Gastrocnemius medialis (tissue), 4 donors: ENCODE results near the gene PRKAG1. TPM values are rescaled to one million over a fixed set of nuclear protein-coding genes. Genes with fewer than 3 reads are reported as not detected.

Experiments used
- ATAC-seq, 2 donors: fragments of 150-250 bp; one replicate each; pipeline ENCODE4 v1.9.1; 2016
- DNase-seq, 2 donors: peaks; one replicate each; pipeline ENCODE4 v3.0.0-alpha.2; 2019
- H3K27ac ChIP-seq, 4 donors: fragments of 200-600 bp; sonication (generic); 1 replicate in 1 of 4; 2 replicates in 3 of 4; pipeline ENCODE4 v1.5.1; 2016 to 2018; ENCODE audit warnings: mild to moderate bottlenecking in 2 of 4, moderate library complexity in 1 of 4
- H3K27me3 ChIP-seq, 3 donors: fragments of 200-600 bp; sonication (generic) in 2 of 3; 1 replicate in 1 of 3; 2 replicates in 2 of 3; pipeline versions ENCODE4 v1.5.1 to v1.6.0; 2016 to 2019; ENCODE audit warnings: mild to moderate bottlenecking in 1 of 3, moderate library complexity in 1 of 3
- H3K36me3 ChIP-seq, 2 donors: fragments of 200-600 bp; sonication (generic) in 1 of 2; one replicate each; pipeline ENCODE4 v1.5.1; 2017 to 2018
- H3K4me1 ChIP-seq, 2 donors: fragments of 200-600 bp; sonication (generic) in 1 of 2; one replicate each; pipeline ENCODE4 v1.5.1; 2016 to 2017; ENCODE audit warnings: mild to moderate bottlenecking in 2 of 2
- H3K4me3 ChIP-seq, 4 donors: fragments of 200-600 bp; sonication (generic) in 3 of 4; 1 replicate in 1 of 4; 2 replicates in 3 of 4; pipeline ENCODE4 v1.5.1; 2016 to 2019; ENCODE audit warnings: mild to moderate bottlenecking in 2 of 4
- H3K9me3 ChIP-seq, 3 donors: fragments of 200-600 bp; sonication (generic) in 2 of 3; 1 replicate in 1 of 3; 2 replicates in 2 of 3; pipeline ENCODE4 v1.5.1; 2016 to 2019
- POLR2A ChIP-seq, 2 donors: fragments of 450-650 bp; IDR thresholded peaks; one replicate each; pipeline ENCODE4 v1.6.1; 2017; ENCODE audit warnings: antibody characterized with exemption in 2 of 2, mild to moderate bottlenecking in 2 of 2, moderate library complexity in 2 of 2
- in situ Hi-C, 4 donors: fragments of 200-750 bp; cut with MboI; loops; one replicate each; pipeline versions ENCODE4 v1.15.0 to v1.8.0; 2017; ENCODE audit warnings: low sequenced_read_pairs in 4 of 4
- intact Hi-C: fragments of 100-400 bp; cut with DNase I; formaldehyde crosslinking; loops from one replicate; pipeline ENCODE4 v1.15.1; 2023; ENCODE audit warnings: low total_unique reads
- total RNA-seq, 4 donors: library from RNA; depleted of rRNA; stranded (reverse); fragments of >200 nt; gene quantifications; one replicate each; pipeline versions ENCODE4 v1.1.0 to v1.2.3, GENCODE V29; 2016
- TF ChIP-seq, protein P1 (sequence below), 5 experiments: fragments of 450-650 bp in 3 of 5; fragments of 200-600 bp in 2 of 5; sonication (generic) in 2 of 5; IDR thresholded peaks in 4 of 5; conservative IDR thresholded peaks in 1 of 5; 1 replicate in 4 of 5; 2 replicates in 1 of 5; pipeline ENCODE4 v1.5.1; 2016 to 2019; ENCODE audit warnings: antibody characterized with exemption in 5 of 5, mild to moderate bottlenecking in 3 of 5, moderate library complexity in 3 of 5

PRKAG1 gene
- total RNA-seq, 4 donors from 2014 or later, result 67.4 to 97.7 (median 83.9) TPM

DNA sequence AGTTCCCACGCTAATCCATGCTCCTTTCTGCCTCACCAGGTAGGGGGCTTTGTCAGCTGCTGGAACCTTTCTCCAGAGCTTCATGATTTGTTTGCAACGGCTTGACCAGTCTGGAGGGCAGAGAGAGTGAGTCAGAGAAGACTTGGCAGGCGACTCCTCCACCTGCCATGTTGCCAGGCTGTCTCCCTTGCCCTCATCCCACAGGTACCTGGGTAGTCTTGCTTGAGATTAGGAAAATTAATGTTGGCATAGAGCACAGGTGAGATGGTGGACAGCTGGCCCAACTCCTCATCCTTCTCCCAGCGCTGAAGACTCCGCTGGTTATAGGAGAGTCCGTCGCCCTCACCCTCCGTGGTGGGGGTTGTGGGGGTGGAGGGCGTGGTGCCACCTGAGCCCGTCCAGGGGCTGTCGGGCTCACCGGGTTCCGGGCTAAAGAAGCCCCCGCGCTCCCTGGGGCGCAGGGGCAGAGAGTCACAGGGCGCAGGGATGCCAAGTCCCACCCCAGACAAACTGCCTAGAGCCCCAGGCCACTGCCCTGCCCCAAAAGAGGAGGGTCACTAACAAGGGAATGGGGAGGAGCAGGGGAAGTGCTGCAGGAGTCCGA lies 23.4 kb upstream of the PRKAG1 start:
- DNase-seq, result no peak
- no peak for TF ChIP-seq POLR2A (IDR thresholded peaks at IDR 0.05)
- TF ChIP-seq, protein P1, sequence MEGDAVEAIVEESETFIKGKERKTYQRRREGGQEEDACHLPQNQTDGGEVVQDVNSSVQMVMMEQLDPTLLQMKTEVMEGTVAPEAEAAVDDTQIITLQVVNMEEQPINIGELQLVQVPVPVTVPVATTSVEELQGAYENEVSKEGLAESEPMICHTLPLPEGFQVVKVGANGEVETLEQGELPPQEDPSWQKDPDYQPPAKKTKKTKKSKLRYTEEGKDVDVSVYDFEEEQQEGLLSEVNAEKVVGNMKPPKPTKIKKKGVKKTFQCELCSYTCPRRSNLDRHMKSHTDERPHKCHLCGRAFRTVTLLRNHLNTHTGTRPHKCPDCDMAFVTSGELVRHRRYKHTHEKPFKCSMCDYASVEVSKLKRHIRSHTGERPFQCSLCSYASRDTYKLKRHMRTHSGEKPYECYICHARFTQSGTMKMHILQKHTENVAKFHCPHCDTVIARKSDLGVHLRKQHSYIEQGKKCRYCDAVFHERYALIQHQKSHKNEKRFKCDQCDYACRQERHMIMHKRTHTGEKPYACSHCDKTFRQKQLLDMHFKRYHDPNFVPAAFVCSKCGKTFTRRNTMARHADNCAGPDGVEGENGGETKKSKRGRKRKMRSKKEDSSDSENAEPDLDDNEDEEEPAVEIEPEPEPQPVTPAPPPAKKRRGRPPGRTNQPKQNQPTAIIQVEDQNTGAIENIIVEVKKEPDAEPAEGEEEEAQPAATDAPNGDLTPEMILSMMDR (IDR thresholded peaks at IDR 0.05 in 4 of 5, conservative IDR thresholded peaks at IDR 0.05 in 1 of 5), result no peak

DNA sequence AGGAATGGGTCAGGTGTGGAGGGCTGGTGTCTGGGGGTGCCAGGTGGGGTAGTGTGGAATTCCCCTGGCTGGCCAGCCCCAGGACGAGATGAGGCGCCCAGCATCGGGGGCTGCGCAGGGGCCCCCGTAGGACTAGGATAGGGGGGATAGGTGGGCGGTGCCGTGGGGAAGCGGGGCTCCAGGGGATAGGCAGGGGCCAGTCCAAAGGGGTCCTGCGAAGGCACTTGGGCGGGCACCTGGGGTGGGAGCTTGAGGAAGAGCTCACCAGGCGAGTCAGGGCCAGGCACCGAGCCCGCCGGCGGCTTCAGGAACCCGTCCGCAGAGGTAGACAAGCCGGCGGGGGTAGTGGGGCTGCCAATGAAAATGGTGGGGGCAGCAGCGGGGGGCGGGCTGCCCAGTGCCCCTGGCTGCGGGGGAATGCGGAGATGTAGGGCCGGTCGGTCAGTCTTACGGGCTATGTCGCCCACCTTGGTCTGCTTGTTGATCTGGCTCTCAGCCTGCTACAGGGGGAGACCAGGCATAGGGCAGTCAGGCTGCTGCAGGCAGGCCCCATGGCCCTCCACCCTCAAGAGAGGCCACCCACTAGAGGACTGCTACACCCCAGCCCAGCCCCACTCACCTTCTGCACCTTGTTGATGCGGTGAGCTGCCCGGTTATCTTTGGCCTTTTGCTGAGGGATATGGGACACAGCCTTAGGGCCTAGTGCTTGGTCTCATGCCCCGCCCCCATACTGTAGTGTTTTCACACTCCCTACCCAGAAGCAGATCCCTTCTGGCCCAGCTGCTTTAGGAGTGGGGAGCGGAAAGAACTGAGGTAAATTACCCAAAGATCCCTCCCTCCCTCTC lies 22.7 kb upstream of the PRKAG1 start:
- DNase-seq, result no peak
- in situ Hi-C loops, result no loop called here
- no peak for TF ChIP-seq POLR2A (IDR thresholded peaks at IDR 0.05)
- TF ChIP-seq, protein P1 (IDR thresholded peaks at IDR 0.05 in 4 of 5, conservative IDR thresholded peaks at IDR 0.05 in 1 of 5), result no peak
- intact Hi-C loops, result no loop called here
- H3K27ac ChIP-seq, result no peak overlapping the region
- no peak overlapping the region for H3K4me3 ChIP-seq
- peaks cover 0 to 99% of the 10 kb centered on the region in 2 donors for H3K36me3 ChIP-seq
- H3K9me3 ChIP-seq, result no peaks in the 10 kb centered on the region
- H3K4me1 ChIP-seq, result no peaks in the 10 kb centered on the region
- peak in 1 of 2 donors; percentile 6 for ATAC-seq
- no peaks in the 10 kb centered on the region for H3K27me3 ChIP-seq

More for the DNA sequence above, 23.4 kb upstream of the PRKAG1 start:
- Histone ChIP-seq H3K27me3 (no peaks in the 10 kb centered on the region), H3K4me1 (no peaks in the 10 kb centered on the region), H3K36me3 (peaks cover 0 to 100% of the 10 kb centered on the region in 2 donors), H3K27ac (no peak overlapping the region), H3K9me3 (no peaks in the 10 kb centered on the region), H3K4me3 (no peak overlapping the region)
- ATAC-seq, result peak in 1 of 2 donors; percentile 21
- intact Hi-C loops (loop anchor here (2.0 kb wide), 1 partner anchor 45 kb away; no protein-coding TSS in a partner anchor), in situ Hi-C loops (no loop called here)

DNA sequence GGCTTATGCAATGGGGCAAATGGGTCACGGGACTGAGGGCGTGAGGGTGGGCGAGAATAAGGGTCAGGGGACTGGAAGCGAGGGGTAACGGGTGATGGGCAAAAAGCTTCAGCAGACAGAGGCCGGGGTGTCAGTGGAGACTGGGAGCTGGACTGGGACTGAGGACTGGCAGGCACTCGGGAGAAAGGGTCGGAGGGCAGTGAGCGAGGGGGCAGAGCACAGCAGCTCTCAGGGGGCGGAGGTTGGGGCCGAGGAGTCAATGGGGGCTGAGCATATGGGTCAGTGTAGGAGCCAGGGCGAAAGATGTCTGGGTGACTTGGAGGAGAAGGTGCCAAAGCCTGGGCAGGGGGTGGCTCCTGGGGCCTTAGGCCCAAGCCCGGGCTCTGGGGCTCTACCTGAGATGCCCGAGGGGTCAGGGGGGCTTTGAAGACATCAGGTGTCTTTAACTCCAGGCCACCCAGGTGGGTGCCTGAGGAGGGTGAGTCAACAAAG lies 21.8 kb upstream of the PRKAG1 start:
- DNase-seq, result no peak
- ATAC-seq, result no peak
- Histone ChIP-seq H3K4me3 (no peak overlapping the region), H3K4me1 (no peaks in the 10 kb centered on the region), H3K27ac (no peak overlapping the region), H3K36me3 (peaks cover 0 to 91% of the 10 kb centered on the region in 2 donors), H3K9me3 (no peaks in the 10 kb centered on the region), H3K27me3 (no peaks in the 10 kb centered on the region)
- intact Hi-C loops, result no loop called here
- TF ChIP-seq POLR2A (IDR thresholded peaks at IDR 0.05), result no peak
- TF ChIP-seq, protein P1 (IDR thresholded peaks at IDR 0.05 in 4 of 5, conservative IDR thresholded peaks at IDR 0.05 in 1 of 5), result no peak
- in situ Hi-C loops, result no loop called here

DNA sequence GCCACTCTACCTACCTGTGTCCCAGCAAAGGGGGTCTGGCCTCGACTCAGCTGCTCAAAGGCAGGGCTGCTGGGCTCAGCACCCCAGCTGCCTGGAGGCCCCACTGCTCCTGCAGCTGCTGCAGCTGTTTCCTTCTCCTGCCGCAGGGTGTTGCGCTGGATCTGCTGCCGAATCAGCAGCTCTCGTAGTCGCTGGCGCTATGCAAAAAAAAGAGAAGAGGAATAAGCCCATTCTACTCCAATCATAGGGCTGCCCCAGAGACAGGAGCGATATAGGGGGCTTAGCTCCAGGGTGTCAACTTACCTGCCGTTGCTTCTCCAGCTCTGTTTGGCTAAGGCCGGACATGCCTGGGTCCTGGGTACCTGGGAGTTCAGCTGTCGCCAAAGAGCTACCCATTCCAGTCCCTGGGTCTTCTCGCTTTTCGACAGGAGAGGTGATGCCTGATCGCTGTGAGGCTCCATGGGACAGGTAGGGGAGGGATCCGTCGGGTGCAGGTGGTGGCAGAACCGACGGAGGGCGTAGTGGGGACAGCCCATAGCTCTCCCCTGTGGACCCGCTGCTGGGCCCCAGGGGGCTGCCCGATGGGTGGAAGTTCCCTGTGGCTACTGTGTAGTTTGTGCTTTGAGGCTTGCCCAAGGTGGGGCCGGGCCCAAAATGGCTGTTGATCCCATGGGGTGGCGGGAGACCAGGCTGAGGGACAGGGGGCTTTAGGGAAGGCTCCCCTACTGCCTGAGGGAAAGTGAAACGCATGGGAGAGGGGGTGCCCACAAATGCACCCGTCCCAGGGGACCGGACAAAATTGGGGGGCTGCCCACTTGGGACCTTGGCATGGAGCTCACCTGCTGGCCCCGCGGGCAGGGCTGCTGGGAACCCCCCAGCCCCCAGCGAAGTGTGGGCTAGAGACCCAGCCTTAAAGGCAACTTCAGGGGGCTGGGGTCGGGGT lies 21.1 kb upstream of the PRKAG1 start:
- ATAC-seq, result no peak
- Histone ChIP-seq H3K27ac (no peak overlapping the region), H3K9me3 (no peaks in the 10 kb centered on the region), H3K36me3 (peaks cover 0 to 91% of the 10 kb centered on the region in 2 donors), H3K4me3 (no peak overlapping the region), H3K27me3 (no peaks in the 10 kb centered on the region), H3K4me1 (no peaks in the 10 kb centered on the region)
- TF ChIP-seq, protein P1 (IDR thresholded peaks at IDR 0.05 in 4 of 5, conservative IDR thresholded peaks at IDR 0.05 in 1 of 5), result no peak
- TF ChIP-seq POLR2A (IDR thresholded peaks at IDR 0.05), result no peak
- DNase-seq, result no peak
- in situ Hi-C loops, result no loop called here
- intact Hi-C loops, result no loop called here
